ENCODE results near the gene RIN2.

Gene RIN2

GRCh38 chr20:19761326-19761725 is 3.3 kb downstream of the RIN2 start:
- no peak overlapping the region for H3K4me3 ChIP-seq (ENCODE audit: control insufficient read depth in 1 of 7, extremely low read depth in 1 of 7, insufficient read depth in 4 of 7, low read depth in 2 of 7, low read length in 6 of 7)
- ChIA-PET CTCF (interaction anchor here (0.9 to 1.5 kb wide), 3 partner anchors 12 to 24 kb away, joined by 3 read pairs; no protein-coding TSS in a partner anchor), POLR2A (no interaction called here)
- H3K36me3 ChIP-seq (ENCODE audit: control insufficient read depth in 4 of 4, insufficient read depth in 4 of 4, low read length in 3 of 4), result no peaks in the 10 kb centered on the region
- no peaks in the 10 kb centered on the region for H3K9me3 ChIP-seq (ENCODE audit: control extremely low read depth in 1 of 5, control insufficient read depth in 4 of 5, insufficient read depth in 2 of 5, low read depth in 1 of 5, low read length in 4 of 5)
- H3K4me1 ChIP-seq (ENCODE audit: control extremely low read depth in 1 of 4, control insufficient read depth in 4 of 4, insufficient read depth in 4 of 4, low read length in 3 of 4), result peaks cover 6 to 32% (median 26%) of the 10 kb centered on the region in 4 experiments
- H3K27ac ChIP-seq (ENCODE audit: insufficient read depth in 1 of 2, low read depth in 1 of 2, low read length in 2 of 2, poor library complexity in 1 of 2, severe bottlenecking in 2 of 2), result no peak overlapping the region
- no peaks in the 10 kb centered on the region for H3K27me3 ChIP-seq (replicated peaks in 2 of 5; ENCODE audit: control insufficient read depth in 4 of 5, insufficient read depth in 5 of 5, low read length in 4 of 5)
- no peak for DNase-seq

- Histone ChIP-seq H3K36me3 (ENCODE audit: control insufficient read depth in 4 of 4, insufficient read depth in 4 of 4, low read length in 3 of 4) (no peaks in the 10 kb centered on the region), H3K27ac (ENCODE audit: insufficient read depth in 1 of 2, low read depth in 1 of 2, low read length in 2 of 2, poor library complexity in 1 of 2, severe bottlenecking in 2 of 2) (no peak overlapping the region), H3K4me1 (ENCODE audit: control extremely low read depth in 1 of 4, control insufficient read depth in 4 of 4, insufficient read depth in 4 of 4, low read length in 3 of 4) (peaks cover 4 to 32% (median 22%) of the 10 kb centered on the region in 4 experiments), H3K27me3 (replicated peaks in 2 of 5; ENCODE audit: control insufficient read depth in 4 of 5, insufficient read depth in 5 of 5, low read length in 4 of 5) (no peaks in the 10 kb centered on the region), H3K9me3 (ENCODE audit: control extremely low read depth in 1 of 5, control insufficient read depth in 4 of 5, insufficient read depth in 2 of 5, low read depth in 1 of 5, low read length in 4 of 5) (no peaks in the 10 kb centered on the region), H3K4me3 (ENCODE audit: control insufficient read depth in 1 of 7, extremely low read depth in 1 of 7, insufficient read depth in 4 of 7, low read depth in 2 of 7, low read length in 6 of 7) (no peak overlapping the region)
- no peak for DNase-seq
- 91% methylated on average over 1 of the region's 2 CpGs for WGBS (ENCODE audit: insufficient coverage)
- ChIA-PET POLR2A (no interaction called here), CTCF (interaction anchor here (0.9 kb wide), 2 partner anchors 19 to 24 kb away, joined by 3 read pairs; no protein-coding TSS in a partner anchor)
These were observed 3.8 kb downstream of the RIN2 start for GRCh38 chr20:19761841-19762240.

- Histone ChIP-seq H3K4me1 (ENCODE audit: control extremely low read depth in 1 of 4, control insufficient read depth in 4 of 4, insufficient read depth in 4 of 4, low read length in 3 of 4) (peaks cover 0 to 10% (median 5%) of the 10 kb centered on the region in 4 experiments), H3K27me3 (replicated peaks in 2 of 5; ENCODE audit: control insufficient read depth in 4 of 5, insufficient read depth in 5 of 5, low read length in 4 of 5) (no peaks in the 10 kb centered on the region), H3K36me3 (ENCODE audit: control insufficient read depth in 4 of 4, insufficient read depth in 4 of 4, low read length in 3 of 4) (no peaks in the 10 kb centered on the region), H3K9me3 (ENCODE audit: control extremely low read depth in 1 of 5, control insufficient read depth in 4 of 5, insufficient read depth in 2 of 5, low read depth in 1 of 5, low read length in 4 of 5) (no peaks in the 10 kb centered on the region), H3K4me3 (ENCODE audit: control insufficient read depth in 1 of 7, extremely low read depth in 1 of 7, insufficient read depth in 4 of 7, low read depth in 2 of 7, low read length in 6 of 7) (no peak overlapping the region), H3K27ac (ENCODE audit: insufficient read depth in 1 of 2, low read depth in 1 of 2, low read length in 2 of 2, poor library complexity in 1 of 2, severe bottlenecking in 2 of 2) (no peak overlapping the region)
- peak in 2 of 3 donors; percentile 39 to 69 for DNase-seq
- POLR2A ChIA-PET, result no interaction called here
- WGBS (ENCODE audit: insufficient coverage), result 67% methylated on average over 7 of the region's 8 CpGs
- CTCF ChIA-PET, result no interaction called here
These were observed 6.1 kb downstream of the RIN2 start for GRCh38 chr20:19764207-19764606.

- WGBS (ENCODE audit: insufficient coverage), result 100% methylated on average over 2 of the region's 2 CpGs
- no peaks in the 10 kb centered on the region for H3K36me3 ChIP-seq (ENCODE audit: control insufficient read depth in 4 of 4, insufficient read depth in 4 of 4, low read length in 3 of 4)
- DNase-seq, result no peak
- no peaks in the 10 kb centered on the region for H3K27me3 ChIP-seq (replicated peaks in 2 of 5; ENCODE audit: control insufficient read depth in 4 of 5, insufficient read depth in 5 of 5, low read length in 4 of 5)
- H3K27ac ChIP-seq (ENCODE audit: insufficient read depth in 1 of 2, low read depth in 1 of 2, low read length in 2 of 2, poor library complexity in 1 of 2, severe bottlenecking in 2 of 2), result no peak overlapping the region
- ChIA-PET POLR2A (no interaction called here), CTCF (no interaction called here)
- H3K4me1 ChIP-seq (ENCODE audit: control extremely low read depth in 1 of 4, control insufficient read depth in 4 of 4, insufficient read depth in 4 of 4, low read length in 3 of 4), result peaks cover 0 to 4% (median under 1%) of the 10 kb centered on the region in 4 experiments
- no peak overlapping the region for H3K4me3 ChIP-seq (ENCODE audit: control insufficient read depth in 1 of 7, extremely low read depth in 1 of 7, insufficient read depth in 4 of 7, low read depth in 2 of 7, low read length in 6 of 7)
- H3K9me3 ChIP-seq (ENCODE audit: control extremely low read depth in 1 of 5, control insufficient read depth in 4 of 5, insufficient read depth in 2 of 5, low read depth in 1 of 5, low read length in 4 of 5), result no peaks in the 10 kb centered on the region
These were observed 7.2 kb downstream of the RIN2 start for GRCh38 chr20:19765266-19765665.

GRCh38 chr20:19765913-19766312 is 7.9 kb downstream of the RIN2 start:
- no peak overlapping the region for H3K27ac ChIP-seq (ENCODE audit: insufficient read depth in 1 of 2, low read depth in 1 of 2, low read length in 2 of 2, poor library complexity in 1 of 2, severe bottlenecking in 2 of 2)
- DNase-seq, result no peak
- no peaks in the 10 kb centered on the region for H3K36me3 ChIP-seq (ENCODE audit: control insufficient read depth in 4 of 4, insufficient read depth in 4 of 4, low read length in 3 of 4)
- no peak overlapping the region for H3K4me3 ChIP-seq (ENCODE audit: control insufficient read depth in 1 of 7, extremely low read depth in 1 of 7, insufficient read depth in 4 of 7, low read depth in 2 of 7, low read length in 6 of 7)
- ChIA-PET CTCF (interaction anchor here (1.4 kb wide), 1 partner anchor 13 kb away, joined by 3 read pairs; no protein-coding TSS in a partner anchor), POLR2A (no interaction called here)
- WGBS (ENCODE audit: insufficient coverage), result 96% methylated on average over 4 of the region's 4 CpGs
- peaks cover 0 to 3% (median 0%) of the 10 kb centered on the region in 5 experiments for H3K27me3 ChIP-seq (replicated peaks in 2 of 5; ENCODE audit: control insufficient read depth in 4 of 5, insufficient read depth in 5 of 5, low read length in 4 of 5)
- no peaks in the 10 kb centered on the region for H3K9me3 ChIP-seq (ENCODE audit: control extremely low read depth in 1 of 5, control insufficient read depth in 4 of 5, insufficient read depth in 2 of 5, low read depth in 1 of 5, low read length in 4 of 5)
- peaks cover 0 to 4% (median 0%) of the 10 kb centered on the region in 4 experiments for H3K4me1 ChIP-seq (ENCODE audit: control extremely low read depth in 1 of 4, control insufficient read depth in 4 of 4, insufficient read depth in 4 of 4, low read length in 3 of 4)

- no peak for DNase-seq
- WGBS (ENCODE audit: insufficient coverage), result 100% methylated on average over 3 of the region's 4 CpGs
- ChIA-PET CTCF (interaction anchor here (1.2 to 1.4 kb wide), 2 partner anchors 12 to 16 kb away, joined by 3 read pairs; no protein-coding TSS in a partner anchor), POLR2A (no interaction called here)
- H3K9me3 ChIP-seq (ENCODE audit: control extremely low read depth in 1 of 5, control insufficient read depth in 4 of 5, insufficient read depth in 2 of 5, low read depth in 1 of 5, low read length in 4 of 5), result no peaks in the 10 kb centered on the region
- H3K36me3 ChIP-seq (ENCODE audit: control insufficient read depth in 4 of 4, insufficient read depth in 4 of 4, low read length in 3 of 4), result no peaks in the 10 kb centered on the region
- H3K4me1 ChIP-seq (ENCODE audit: control extremely low read depth in 1 of 4, control insufficient read depth in 4 of 4, insufficient read depth in 4 of 4, low read length in 3 of 4), result peaks cover 0 to 4% (median 0%) of the 10 kb centered on the region in 4 experiments
- H3K27ac ChIP-seq (ENCODE audit: insufficient read depth in 1 of 2, low read depth in 1 of 2, low read length in 2 of 2, poor library complexity in 1 of 2, severe bottlenecking in 2 of 2), result no peak overlapping the region
- H3K4me3 ChIP-seq (ENCODE audit: control insufficient read depth in 1 of 7, extremely low read depth in 1 of 7, insufficient read depth in 4 of 7, low read depth in 2 of 7, low read length in 6 of 7), result no peak overlapping the region
- peaks cover 0 to 3% (median 0%) of the 10 kb centered on the region in 5 experiments for H3K27me3 ChIP-seq (replicated peaks in 2 of 5; ENCODE audit: control insufficient read depth in 4 of 5, insufficient read depth in 5 of 5, low read length in 4 of 5)
These were observed 9.0 kb downstream of the RIN2 start for GRCh38 chr20:19767070-19767469.

GRCh38 chr20:19768325-19768842 is 10.3 kb downstream of the RIN2 start:
- ChIA-PET POLR2A (no interaction called here), CTCF (interaction anchor here (1.2 kb wide), 1 partner anchor 23 kb away, joined by 3 read pairs; no protein-coding TSS in a partner anchor)
- 95% methylated on average over 5 of the region's 7 CpGs for WGBS (ENCODE audit: insufficient coverage)

More at GRCh38 chr20:19768325-19768842, 10.3 kb downstream of the RIN2 start:
- H3K9me3 ChIP-seq (ENCODE audit: control extremely low read depth in 1 of 5, control insufficient read depth in 4 of 5, insufficient read depth in 2 of 5, low read depth in 1 of 5, low read length in 4 of 5), result no peaks in the 10 kb centered on the region
- H3K4me1 ChIP-seq (ENCODE audit: control extremely low read depth in 1 of 4, control insufficient read depth in 4 of 4, insufficient read depth in 4 of 4, low read length in 3 of 4), result peaks cover 0 to 4% (median 0%) of the 10 kb centered on the region in 4 experiments
- H3K36me3 ChIP-seq (ENCODE audit: control insufficient read depth in 4 of 4, insufficient read depth in 4 of 4, low read length in 3 of 4), result no peaks in the 10 kb centered on the region
- H3K27ac ChIP-seq (ENCODE audit: insufficient read depth in 1 of 2, low read depth in 1 of 2, low read length in 2 of 2, poor library complexity in 1 of 2, severe bottlenecking in 2 of 2), result no peak overlapping the region
- H3K4me3 ChIP-seq (ENCODE audit: control insufficient read depth in 1 of 7, extremely low read depth in 1 of 7, insufficient read depth in 4 of 7, low read depth in 2 of 7, low read length in 6 of 7), result no peak overlapping the region
- no peak for DNase-seq
- H3K27me3 ChIP-seq (replicated peaks in 2 of 5; ENCODE audit: control insufficient read depth in 4 of 5, insufficient read depth in 5 of 5, low read length in 4 of 5), result peaks cover 0 to 3% (median 0%) of the 10 kb centered on the region in 5 experiments
